NCI-H2171 treated with DMSO at 0.1 percent for 48 hours (cell line): ENCODE data around the gene HOXD13.
A peak's percentile ranks its signal among the peaks of the same experiment; 100 is the strongest.

ENCODE experiments used
- DNase-seq: peaks from one replicate; lab custom pipeline; 2025; lab: John Stamatoyannopoulos, UW

HOXD13 gene

DNA sequence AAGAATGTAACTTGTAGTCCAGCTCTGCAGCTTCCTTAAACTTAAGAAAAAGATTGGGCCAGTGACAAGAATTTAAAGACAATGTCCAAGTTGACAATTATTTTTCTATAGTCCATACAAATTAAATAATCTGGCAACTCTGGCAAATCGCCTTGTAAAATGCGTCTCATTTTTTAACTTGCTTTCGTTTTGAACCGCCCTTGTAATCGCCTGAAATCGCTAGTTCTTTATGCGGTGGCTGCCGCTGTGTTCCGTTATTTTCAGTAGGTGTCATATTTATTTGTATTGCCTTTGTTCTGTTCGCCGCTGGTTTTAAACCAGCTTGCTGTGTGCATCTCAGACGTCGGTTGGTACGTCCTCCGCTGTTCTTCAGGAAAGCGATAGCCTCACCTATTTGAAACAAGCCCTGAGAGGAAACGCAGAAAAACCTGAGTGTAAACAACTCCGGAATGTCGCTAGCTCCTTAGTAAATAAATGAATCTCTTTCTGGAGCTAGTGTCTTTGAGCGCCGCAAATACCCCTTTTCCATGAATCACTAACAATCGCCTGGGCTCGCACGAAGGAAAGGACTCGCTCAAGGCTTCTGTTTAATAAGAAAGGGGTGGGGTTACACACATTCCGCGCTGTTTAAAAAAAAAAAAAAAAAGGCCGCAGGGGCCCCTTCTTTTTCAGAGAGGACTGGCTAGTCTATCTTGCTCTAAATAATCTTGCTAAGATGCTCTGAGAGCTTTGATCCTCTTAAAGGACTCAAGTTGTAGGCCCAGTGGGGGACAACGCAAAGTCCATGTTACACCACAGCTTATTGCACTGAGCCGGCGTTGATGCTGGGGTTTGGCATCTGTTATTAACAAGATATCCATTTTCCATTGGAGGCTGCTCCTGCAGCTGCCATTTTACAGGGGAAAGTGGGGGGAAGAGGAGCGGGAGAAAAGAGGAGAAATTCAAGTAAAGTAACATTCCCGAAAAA, 40.0 kb downstream of the HOXD13 start:
- DNase-seq, result no peak

DNA sequence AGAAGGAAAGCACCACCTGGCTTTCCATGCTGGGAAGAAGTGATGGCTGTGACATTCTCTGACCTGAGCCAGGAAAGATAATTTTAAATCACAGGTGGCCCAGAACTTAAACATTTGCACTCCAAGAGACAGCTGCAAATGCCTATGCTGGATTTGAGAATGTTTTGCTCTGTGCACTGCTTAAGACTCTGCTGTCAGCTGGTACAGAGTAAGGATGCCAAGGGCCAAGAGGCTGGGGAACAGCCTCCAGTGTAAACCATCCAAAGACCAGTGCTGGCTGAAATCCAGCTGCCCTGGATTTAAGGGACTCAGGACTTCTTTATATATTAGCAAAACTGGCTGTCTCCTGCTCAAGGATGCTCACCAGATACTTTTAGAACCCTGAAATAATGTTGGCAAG, 40.9 kb downstream of the HOXD13 start:
- no peak for DNase-seq

DNA sequence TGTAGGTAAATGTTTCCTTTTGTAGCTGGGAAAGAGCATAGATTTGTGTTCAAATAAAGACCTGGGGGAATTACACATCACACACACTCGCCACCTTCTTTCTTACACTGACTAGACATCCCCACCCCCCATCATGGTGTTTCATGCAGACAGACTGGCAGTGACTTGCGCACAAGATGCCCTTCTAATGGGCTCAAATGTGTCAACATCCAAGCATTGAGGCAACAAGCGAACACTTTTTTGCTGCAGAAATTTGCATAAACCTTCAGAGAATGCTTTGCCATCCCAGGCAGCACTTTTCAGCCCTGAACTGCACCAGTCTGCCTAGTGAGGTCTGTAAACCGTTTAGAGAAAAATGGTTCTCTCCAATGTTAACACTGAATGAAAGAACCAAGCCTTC, 41.5 kb downstream of the HOXD13 start:
- DNase-seq, result no peak

DNA sequence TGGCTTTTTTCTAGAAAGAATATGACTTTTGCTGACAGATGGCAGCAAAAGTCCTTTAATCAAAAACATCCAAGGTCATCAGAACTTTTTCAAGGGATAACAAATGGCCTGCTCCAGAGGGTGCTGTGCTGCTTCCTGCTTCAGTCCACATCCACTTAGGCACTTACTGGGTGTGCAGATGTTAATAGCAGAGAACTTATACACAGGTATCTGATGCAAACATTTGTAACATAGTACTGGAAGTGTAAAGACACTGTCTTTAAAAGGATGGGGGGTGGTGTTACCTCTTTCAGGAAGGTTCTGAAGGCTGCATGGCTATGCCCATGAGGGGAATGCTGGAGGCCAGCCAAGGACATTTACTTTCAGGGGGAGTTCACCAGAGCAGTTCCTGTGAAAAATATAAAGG, 42.5 kb downstream of the HOXD13 start:
- DNase-seq, result peak; percentile 29

DNA sequence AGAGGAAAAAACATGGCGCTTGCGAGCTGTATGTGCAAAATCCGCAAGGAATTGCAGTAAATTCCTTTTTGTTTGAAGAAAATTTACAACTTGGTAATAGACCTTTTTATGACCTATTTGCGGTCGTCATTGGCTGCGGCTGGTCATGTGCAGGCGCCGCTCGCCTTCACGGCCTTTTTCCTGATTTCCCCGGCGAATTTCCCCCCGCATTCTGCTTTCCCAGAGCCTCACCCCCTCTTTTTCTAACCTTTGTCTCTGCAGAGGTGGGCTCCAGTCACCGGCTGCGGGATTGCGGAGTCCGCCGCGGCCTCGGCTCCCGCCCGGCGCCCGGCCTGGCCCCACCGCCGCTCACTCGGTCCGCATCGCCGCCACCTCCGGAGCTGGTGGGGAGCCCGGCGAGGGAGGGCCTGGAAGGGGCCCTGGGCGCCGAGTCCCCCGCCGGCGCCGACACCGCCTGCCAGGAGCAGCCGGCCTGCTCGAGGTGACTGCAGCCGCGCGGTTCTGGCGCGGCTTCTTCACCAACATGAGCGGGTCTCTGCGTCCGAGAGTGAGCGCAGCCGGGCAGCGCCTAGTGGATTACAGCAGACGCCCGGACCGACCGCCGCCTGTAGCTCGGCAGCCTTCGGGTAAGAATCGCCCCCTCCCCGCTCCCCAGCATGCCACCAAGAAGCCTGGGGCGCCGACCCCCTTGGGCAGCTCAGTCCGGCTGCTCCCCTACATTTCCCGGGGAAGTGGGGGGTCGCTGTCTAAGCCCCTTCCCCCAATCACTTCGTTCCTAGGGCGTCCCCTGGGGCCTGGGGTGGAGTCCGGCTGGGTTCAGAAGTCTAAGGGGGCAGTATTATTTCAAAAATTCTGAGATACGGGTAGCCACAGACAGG, 44.1 kb downstream of the HOXD13 start:
- no peak for DNase-seq

DNA sequence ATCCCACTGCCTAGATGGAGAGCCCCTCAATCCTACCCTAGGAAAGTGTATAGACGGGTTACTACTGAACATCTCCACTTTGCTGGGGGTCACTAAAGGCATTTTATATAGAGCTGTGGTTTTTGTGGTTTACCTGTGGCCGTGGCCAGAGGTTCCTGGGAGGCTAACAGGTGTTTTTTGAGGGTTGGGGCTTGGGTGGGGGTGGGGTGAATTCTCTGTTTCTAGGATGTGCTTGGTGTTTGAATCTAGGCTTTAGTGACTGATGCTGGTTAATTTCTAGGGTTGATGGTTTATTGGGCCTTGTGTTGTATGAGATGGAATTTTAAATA, 44.7 kb downstream of the HOXD13 start:
- no peak for DNase-seq

DNA sequence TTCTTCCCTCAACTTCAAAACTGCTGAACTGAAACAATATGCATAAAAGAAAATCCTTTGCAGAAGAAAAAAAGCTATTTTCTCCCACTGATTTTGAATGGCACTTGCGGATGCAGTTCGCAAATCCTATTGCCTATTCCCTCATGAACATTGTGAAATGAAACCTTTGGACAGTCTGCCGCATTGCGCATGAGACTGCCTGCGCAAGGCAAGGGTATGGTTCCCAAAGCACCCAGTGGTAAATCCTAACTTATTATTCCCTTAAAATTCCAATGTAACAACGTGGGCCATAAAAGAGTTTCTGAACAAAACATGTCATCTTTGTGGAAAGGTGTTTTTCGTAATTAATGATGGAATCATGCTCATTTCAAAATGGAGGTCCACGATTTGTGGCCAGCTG, 45.4 kb downstream of the HOXD13 start:
- no peak for DNase-seq

DNA sequence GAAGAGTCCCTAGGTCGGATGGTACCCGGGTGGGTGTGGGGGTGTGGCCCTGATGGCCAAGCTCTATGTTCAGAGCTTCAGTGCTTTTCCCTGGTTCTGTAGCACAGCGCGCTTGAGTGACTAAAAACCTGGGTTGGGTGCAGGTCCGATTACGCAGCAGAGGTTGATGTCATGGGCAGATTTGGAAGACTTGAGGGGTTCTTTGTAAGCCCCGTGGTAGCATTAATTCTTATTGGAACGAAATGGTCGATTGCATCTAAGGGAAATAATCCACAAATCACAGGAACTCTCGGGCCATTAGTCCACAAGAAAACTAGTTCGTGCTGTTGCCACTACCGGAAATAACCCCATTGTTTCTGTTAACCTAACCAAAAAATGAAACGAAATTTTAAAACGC, 46.0 kb downstream of the HOXD13 start:
- DNase-seq, result no peak

DNA sequence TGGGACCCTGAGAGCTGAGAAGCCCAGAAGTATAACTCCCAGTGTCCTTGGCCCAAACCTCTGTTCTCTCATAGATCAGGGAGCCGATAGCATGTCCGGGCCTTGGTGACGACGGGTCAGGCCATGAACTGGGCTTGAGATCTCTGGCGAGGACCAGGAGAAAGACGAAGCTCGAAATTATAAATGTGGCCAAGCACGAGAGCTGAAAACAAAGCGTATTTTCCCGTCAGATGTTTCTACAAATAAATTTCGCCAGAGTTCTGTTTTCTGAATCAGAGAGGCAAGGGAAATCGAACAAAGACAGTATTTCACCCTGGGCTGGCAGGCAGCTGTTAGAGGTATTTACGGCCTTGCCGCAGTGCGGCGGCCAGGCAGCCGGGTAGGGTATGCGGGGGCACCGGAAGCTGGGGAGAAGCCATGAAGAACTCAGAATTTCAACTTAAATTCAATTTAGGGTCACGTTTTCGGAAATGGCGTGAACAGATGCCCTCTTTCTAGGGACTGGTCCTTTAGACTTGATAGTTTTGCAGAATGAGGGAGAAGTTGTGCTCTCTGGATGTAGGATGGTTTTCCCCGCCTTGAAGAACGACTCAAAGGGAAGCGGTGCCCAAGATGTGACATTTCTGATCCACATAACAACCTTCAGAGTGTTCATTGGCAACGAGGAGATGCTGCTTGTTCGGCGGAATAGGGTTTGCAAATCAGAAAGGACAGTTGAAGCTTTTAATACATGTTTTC, 46.6 kb downstream of the HOXD13 start:
- DNase-seq, result no peak

DNA sequence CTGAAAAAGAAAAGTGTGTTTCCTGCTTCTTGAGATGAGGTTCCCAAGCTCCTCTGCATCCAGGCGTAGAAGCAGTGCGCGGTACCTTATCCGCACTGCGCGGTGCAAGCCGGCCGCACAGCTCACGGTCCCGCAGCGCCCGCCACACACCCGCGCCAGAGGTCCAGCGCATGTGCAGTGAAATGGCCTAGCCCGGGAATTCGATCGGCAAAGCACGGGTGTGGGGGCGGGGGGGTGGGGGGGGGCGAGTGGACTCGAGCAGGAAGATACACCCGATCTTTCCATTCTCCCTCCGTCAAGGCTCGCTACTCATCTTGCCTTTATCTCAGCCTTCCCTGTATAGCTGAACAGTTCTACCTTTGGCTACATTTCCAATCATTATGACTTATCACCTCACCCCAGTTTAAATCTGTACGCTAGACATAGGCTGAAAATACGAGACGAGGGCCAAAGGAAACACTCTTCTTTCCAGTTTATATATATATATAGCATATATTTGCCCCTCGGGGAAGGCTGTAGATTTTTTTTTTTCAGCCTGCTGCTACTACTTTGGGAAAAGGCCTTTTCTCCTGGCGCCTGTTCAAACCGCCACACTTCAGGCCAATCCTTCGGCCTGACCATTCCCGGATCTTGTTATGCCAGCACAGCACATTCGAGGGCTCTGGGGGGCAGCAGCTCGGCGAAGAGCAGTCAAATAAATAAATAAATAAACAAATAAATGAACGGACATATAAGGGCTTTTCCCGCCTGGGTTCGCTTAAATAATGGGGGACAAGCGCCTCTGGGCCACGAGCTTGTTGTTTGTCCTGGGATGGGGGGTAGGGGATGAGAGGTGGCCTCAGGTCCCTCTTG, 47.4 kb downstream of the HOXD13 start:
- no peak for DNase-seq

DNA sequence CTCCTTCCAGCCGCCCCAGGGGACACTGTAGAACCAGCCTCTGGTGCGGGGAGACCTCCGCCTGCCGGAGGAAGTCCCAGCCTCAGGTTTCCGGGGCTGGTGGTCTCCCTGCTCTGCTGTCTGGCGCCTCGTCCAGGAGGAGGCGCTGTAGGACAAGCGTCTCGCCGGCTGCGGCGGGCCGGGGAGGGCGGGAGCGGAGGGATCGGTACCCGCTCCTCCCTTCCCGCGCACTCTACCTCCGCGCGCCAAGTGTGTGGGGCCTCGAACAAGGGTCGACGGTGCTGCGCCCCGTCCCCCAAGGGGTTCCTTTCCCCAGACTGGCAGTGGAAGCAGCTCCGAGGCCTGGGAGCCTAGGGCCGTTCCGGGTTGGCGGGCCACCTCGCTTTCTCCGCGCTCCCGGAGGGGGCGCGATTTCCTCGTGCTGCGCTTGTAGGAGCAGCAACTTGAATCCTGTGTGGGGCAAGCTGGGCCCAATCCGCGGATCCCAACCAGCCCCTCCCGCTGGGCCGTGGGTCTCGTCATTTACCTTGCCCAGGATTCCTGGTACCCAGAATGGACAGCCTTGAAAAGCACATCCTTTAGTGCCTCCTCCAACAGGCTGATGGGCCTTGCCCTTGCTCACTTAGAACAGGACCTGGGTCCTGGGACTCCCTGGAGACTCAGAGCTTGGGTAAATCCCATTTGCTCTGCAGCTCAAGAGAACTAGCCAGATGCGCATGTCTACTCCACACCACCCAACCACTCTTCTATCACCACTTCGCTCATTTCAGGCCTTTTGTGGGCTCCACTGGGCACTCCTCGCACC, 48.2 kb downstream of the HOXD13 start:
- DNase-seq, result peak; percentile 78

DNA sequence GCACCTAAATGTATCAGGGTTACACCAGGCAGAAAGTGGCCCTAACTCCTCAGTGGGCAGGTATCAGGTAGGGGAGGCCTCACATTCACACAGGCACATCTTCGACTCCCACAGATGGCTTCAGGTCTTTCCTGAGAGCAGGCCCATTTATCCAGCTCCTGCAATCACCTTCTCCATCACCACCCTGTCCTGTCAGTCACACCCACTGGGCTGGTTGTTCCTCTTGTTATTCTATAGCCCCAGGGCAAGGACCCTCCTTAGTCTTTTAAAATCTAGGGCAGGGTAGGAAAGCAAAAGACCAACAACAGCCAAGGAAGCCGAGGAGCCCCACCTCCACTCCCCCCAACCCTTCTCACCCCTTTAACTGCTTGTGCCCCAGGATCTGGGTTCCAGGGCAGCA, 49.8 kb downstream of the HOXD13 start:
- no peak for DNase-seq
